Prostate gland (tissue), 2 donors: ENCODE results near the gene COL6A1.

Experiments
- POLR2A ChIP-seq: fragments of 450-650 bp; IDR thresholded peaks from one replicate; pipeline ENCODE4 v1.6.1; 2016; ENCODE audit warnings: antibody characterized with exemption, mild to moderate bottlenecking
- POLR2AphosphoS5 ChIP-seq: sonication (generic); formaldehyde crosslinking; IDR thresholded peaks from one replicate; pipeline ENCODE4 v1.6.1; 2017; ENCODE audit warnings: antibody characterized with exemption
- TF ChIP-seq, protein P1 (sequence below), 4 experiments: fragments of 200-600 bp in 2 of 4; fragments of 450-650 bp in 2 of 4; sonication (generic) in 2 of 4; IDR thresholded peaks; 1 replicate in 3 of 4; 2 replicates in 1 of 4; pipeline ENCODE4 v1.5.1; 2016 to 2019; ENCODE audit warnings: antibody characterized with exemption in 4 of 4, mild to moderate bottlenecking in 2 of 4, moderate library complexity in 2 of 4

DNA sequence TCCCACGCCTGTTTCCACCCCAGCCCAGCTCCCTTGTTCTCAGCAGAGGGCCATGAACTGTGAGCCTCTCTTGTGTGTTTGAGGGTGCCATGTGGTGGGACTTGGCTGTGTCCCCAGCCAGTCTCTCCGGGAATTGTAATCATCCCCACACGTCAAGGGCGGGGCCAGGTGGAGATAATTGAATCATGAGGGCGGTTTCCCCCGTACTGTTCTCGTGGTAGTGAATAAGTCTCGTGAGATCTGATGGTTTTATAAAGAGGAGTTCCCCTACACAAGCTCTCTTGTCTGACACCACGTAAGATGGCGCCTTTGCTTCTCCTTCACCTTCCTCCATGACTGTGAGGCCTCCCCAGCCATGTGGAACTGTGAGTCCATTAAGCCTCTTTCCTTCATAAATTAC lies 59.1 kb downstream of the COL6A1 start:
- TF ChIP-seq, protein P1, sequence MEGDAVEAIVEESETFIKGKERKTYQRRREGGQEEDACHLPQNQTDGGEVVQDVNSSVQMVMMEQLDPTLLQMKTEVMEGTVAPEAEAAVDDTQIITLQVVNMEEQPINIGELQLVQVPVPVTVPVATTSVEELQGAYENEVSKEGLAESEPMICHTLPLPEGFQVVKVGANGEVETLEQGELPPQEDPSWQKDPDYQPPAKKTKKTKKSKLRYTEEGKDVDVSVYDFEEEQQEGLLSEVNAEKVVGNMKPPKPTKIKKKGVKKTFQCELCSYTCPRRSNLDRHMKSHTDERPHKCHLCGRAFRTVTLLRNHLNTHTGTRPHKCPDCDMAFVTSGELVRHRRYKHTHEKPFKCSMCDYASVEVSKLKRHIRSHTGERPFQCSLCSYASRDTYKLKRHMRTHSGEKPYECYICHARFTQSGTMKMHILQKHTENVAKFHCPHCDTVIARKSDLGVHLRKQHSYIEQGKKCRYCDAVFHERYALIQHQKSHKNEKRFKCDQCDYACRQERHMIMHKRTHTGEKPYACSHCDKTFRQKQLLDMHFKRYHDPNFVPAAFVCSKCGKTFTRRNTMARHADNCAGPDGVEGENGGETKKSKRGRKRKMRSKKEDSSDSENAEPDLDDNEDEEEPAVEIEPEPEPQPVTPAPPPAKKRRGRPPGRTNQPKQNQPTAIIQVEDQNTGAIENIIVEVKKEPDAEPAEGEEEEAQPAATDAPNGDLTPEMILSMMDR (IDR thresholded peaks at IDR 0.05), result no peak
- no peak for TF ChIP-seq POLR2A
- TF ChIP-seq POLR2AphosphoS5, result no peak
